IMR-90 (cell line): Measurements from ENCODE around the gene RIMBP2.

ENCODE experiments used
- CEBPB ChIP-seq: IDR thresholded peaks from 2 replicates; pipeline ENCODE4 v1.6.1; 2012; ENCODE audit warnings: low read depth, low read length, improper control_type of control experiment
- CHD1 ChIP-seq: IDR thresholded peaks from 2 replicates; pipeline ENCODE4 v1.6.1; 2012; ENCODE audit warnings: low read depth, low read length, improper control_type of control experiment
- ELK1 ChIP-seq: fragments of 150-350 bp; IDR thresholded peaks from 2 replicates; pipeline ENCODE4 v1.6.1; 2016; ENCODE audit warnings: low read depth, mild to moderate bottlenecking, low read length, moderate library complexity, borderline replicate concordance
- FOS ChIP-seq: fragments of 150-350 bp; IDR thresholded peaks from 2 replicates; pipeline ENCODE4 v1.6.1; 2016; ENCODE audit warnings: low read depth, low read length
- MAFK ChIP-seq: IDR thresholded peaks from 2 replicates; pipeline ENCODE4 v1.6.1; 2012; ENCODE audit warnings: low read depth, low read length, improper control_type of control experiment
- MAZ ChIP-seq: IDR thresholded peaks from 2 replicates; pipeline ENCODE4 v1.6.1; 2012; ENCODE audit warnings: low read depth, mild to moderate bottlenecking, low read length, improper control_type of control experiment, moderate library complexity, borderline replicate concordance
- MXI1 ChIP-seq: IDR thresholded peaks from 2 replicates; pipeline ENCODE4 v1.6.1; 2012; ENCODE audit warnings: low read depth, mild to moderate bottlenecking, low read length, moderate library complexity, borderline replicate concordance
- POLR2A ChIP-seq: IDR thresholded peaks from 2 replicates; pipeline ENCODE4 v1.6.1; 2012; ENCODE audit warnings: mild to moderate bottlenecking, low read depth, low read length
- RAD21 ChIP-seq: IDR thresholded peaks from 2 replicates; pipeline ENCODE4 v1.6.1; 2012; ENCODE audit warnings: low read length, improper control_type of control experiment
- RCOR1 ChIP-seq: IDR thresholded peaks from 2 replicates; pipeline ENCODE4 v1.6.1; 2012; ENCODE audit warnings: mild to moderate bottlenecking, low read length, improper control_type of control experiment; ENCODE audit not compliant: insufficient replicate concordance
- SMC3 ChIP-seq: fragments of 150-350 bp; IDR thresholded peaks from 2 replicates; pipeline ENCODE4 v1.6.1; 2016; ENCODE audit warnings: low read depth, mild to moderate bottlenecking, antibody characterized with exemption, low read length, moderate library complexity
- TF ChIP-seq, protein P1 (sequence below): conservative IDR thresholded peaks from 2 replicates; pipeline ENCODE4 v1.5.1; 2012; ENCODE audit warnings: mild to moderate bottlenecking, low read depth, low read length, improper control_type of control experiment
- TF ChIP-seq, protein P2 (sequence below): fragments of 150-350 bp; IDR thresholded peaks from 2 replicates; pipeline ENCODE4 v1.6.1; 2017; ENCODE audit warnings: mild to moderate bottlenecking, antibody characterized with exemption, low read length, low read depth

GRCh38 chr12:130428116-130428515 is 288.0 kb downstream of the RIMBP2 start:
- TF ChIP-seq, protein P1, sequence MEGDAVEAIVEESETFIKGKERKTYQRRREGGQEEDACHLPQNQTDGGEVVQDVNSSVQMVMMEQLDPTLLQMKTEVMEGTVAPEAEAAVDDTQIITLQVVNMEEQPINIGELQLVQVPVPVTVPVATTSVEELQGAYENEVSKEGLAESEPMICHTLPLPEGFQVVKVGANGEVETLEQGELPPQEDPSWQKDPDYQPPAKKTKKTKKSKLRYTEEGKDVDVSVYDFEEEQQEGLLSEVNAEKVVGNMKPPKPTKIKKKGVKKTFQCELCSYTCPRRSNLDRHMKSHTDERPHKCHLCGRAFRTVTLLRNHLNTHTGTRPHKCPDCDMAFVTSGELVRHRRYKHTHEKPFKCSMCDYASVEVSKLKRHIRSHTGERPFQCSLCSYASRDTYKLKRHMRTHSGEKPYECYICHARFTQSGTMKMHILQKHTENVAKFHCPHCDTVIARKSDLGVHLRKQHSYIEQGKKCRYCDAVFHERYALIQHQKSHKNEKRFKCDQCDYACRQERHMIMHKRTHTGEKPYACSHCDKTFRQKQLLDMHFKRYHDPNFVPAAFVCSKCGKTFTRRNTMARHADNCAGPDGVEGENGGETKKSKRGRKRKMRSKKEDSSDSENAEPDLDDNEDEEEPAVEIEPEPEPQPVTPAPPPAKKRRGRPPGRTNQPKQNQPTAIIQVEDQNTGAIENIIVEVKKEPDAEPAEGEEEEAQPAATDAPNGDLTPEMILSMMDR: no peak
- TF ChIP-seq ELK1 (no peak), FOS (no peak), RCOR1 (no peak), MAFK (no peak), RAD21 (no peak), MXI1 (no peak), CHD1 (no peak), POLR2A (no peak), SMC3 (no peak), CEBPB (no peak), MAZ (no peak)
- TF ChIP-seq, protein P2, sequence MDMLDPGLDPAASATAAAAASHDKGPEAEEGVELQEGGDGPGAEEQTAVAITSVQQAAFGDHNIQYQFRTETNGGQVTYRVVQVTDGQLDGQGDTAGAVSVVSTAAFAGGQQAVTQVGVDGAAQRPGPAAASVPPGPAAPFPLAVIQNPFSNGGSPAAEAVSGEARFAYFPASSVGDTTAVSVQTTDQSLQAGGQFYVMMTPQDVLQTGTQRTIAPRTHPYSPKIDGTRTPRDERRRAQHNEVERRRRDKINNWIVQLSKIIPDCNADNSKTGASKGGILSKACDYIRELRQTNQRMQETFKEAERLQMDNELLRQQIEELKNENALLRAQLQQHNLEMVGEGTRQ: no peak
